Measurements from ENCODE around the gene MKKS. TPM values are rescaled to one million over a fixed set of nuclear protein-coding genes. Genes with fewer than 3 reads are reported as not detected.
A peak's percentile ranks its signal among the peaks of the same experiment; 100 is the strongest.

MKKS gene
- total and polyA plus RNA-seq, 9 of the 15 experiments (the other 6 are each of a cell fraction or from before 2014, with no cell fraction given): 6.8 to 26.8 (median 12.0) TPM

DNA sequence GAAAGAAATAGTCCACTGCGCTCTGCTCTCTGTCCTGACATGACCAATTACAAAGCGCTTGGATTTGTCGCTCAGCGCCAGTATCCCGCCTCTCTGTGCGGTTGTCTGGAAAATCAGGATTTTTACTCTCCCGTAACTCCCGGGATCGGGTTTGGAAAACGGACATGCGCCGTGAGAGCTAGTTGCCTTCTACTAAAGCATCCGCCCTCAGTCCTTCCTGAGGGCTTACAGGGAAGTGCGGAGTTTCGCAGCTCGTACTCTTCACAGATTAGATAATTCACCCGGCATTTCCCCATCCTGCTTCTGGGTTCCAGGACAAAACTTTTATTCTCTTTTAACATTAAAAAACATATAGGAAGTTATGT is 427 bp upstream of the MKKS start:
- CTCF ChIA-PET (ENCODE audit: low intra/inter-chr PET ratio): no interaction called here
- Histone ChIP-seq H3K4me1 (replicated peaks in 1 of 2; ENCODE audit: control insufficient read depth in 2 of 2, insufficient read depth in 2 of 2, low read length in 2 of 2) (peaks cover 12 to 24% of the 10 kb centered on the region in 2 experiments; a peak in 4 of 5 replicates), H2AFZ (ENCODE audit: low read depth, low read length) (peak overlapping the region; percentile 81), H3K27me3 (ENCODE audit: control insufficient read depth in 2 of 2, insufficient read depth in 2 of 2, low read length in 2 of 2) (no peaks in the 10 kb centered on the region), H3K27ac (ENCODE audit: extremely low read depth, low read depth, low read length) (peak overlapping the region; percentile 88), H3K9ac (ENCODE audit: insufficient read depth in 1 of 2, low read depth in 2 of 2, low read length in 2 of 2) (peak overlapping the region; percentile 85 to 97; a peak in 3 of 4 replicates), H3K4me3 (peak overlapping the region; percentile 73), H3K9me3 (replicated peaks; ENCODE audit: control insufficient read depth, insufficient read depth, low read depth, low read length) (no peaks in the 10 kb centered on the region), H3K4me2 (ENCODE audit: insufficient read depth, low read length) (peak overlapping the region; percentile 95), H3K79me2 (ENCODE audit: control insufficient read depth, insufficient read depth, low read length) (peaks cover 79% of the 10 kb centered on the region), H3K36me3 (ENCODE audit: control insufficient read depth, insufficient read depth, low read length) (peaks cover 8% of the 10 kb centered on the region; the same call in 2 of the 3 replicates), H4K20me1 (replicated peaks; ENCODE audit: control insufficient read depth, insufficient read depth, low read length) (no peaks in the 10 kb centered on the region), H3K9me1 (ENCODE audit: control insufficient read depth, insufficient read depth, low read length) (no peaks in the 10 kb centered on the region)
- peak; percentile 63 to 94 (median 76) for DNase-seq (ENCODE audit: extremely low read depth in 1 of 4, low spot score in 3 of 4)
- intact Hi-C loops (cut with micrococcal nuclease) (loop anchor here (5.0 kb wide), 1 partner anchor 58 kb away; no protein-coding TSS in a partner anchor), in situ Hi-C loops (cut with MboI) (no loop called here)
- no TSS peak for BruUV-seq (replicated peaks)
- 2% methylated on average over 14 of the region's 17 CpGs for WGBS (ENCODE audit: insufficient coverage, low coverage, missing lambda C conversion rate)
- peak; percentile 98 for FAIRE-seq
- ATAC-seq: peak; percentile 75
- POLR2A ChIA-PET: interaction anchor here (0.6 to 1.8 kb wide), 11 partner anchors 8 to 210 kb away, joined by 3 to 5 read pairs (median 3); no protein-coding TSS in a partner anchor
- 0 out of 2 replicates have a peak, but pooled peaks have one; percentile 59 for TF ChIP-seq TOE1 (IDR thresholded peaks at IDR 0.05; ENCODE audit: borderline replicate concordance)
- no peak for TF ChIP-seq TOE1 (CRISPR knock-in tag; IDR thresholded peaks at IDR 0.05; ENCODE audit: borderline replicate concordance, low read depth)
- TF ChIP-seq POLR2H (tag; IDR thresholded peaks at IDR 0.05; ENCODE audit: low read depth): peak; percentile 94
- TF ChIP-seq HCFC1 (IDR thresholded peaks at IDR 0.05; ENCODE audit: low read depth, low read length): peak; percentile 44
- TF ChIP-seq GTF2F1 (IDR thresholded peaks at IDR 0.05; ENCODE audit: low read depth, low read length): no peak
- peak in 1 of 2 experiments; percentile 21; a peak in 1 of 4 replicates for TF ChIP-seq RCOR1 (IDR thresholded peaks at IDR 0.05; ENCODE audit: borderline replicate concordance in 1 of 2, low read depth in 2 of 2, low read length in 2 of 2)
- TF ChIP-seq KDM5B (IDR thresholded peaks at IDR 0.05; ENCODE audit: insufficient replicate concordance, low read depth, low read length): peak; percentile 82
- TF ChIP-seq KLF6 (CRISPR knock-in tag; IDR thresholded peaks at IDR 0.05; ENCODE audit: borderline replicate concordance): no peak
- TF ChIP-seq HNRNPL (IDR thresholded peaks at IDR 0.05; ENCODE audit: low read depth, low read length): no peak
- TF ChIP-seq, protein P1, sequence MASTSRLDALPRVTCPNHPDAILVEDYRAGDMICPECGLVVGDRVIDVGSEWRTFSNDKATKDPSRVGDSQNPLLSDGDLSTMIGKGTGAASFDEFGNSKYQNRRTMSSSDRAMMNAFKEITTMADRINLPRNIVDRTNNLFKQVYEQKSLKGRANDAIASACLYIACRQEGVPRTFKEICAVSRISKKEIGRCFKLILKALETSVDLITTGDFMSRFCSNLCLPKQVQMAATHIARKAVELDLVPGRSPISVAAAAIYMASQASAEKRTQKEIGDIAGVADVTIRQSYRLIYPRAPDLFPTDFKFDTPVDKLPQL (IDR thresholded peaks at IDR 0.05; ENCODE audit: extremely low read depth, insufficient read length): peak; percentile 43
- no peak for TF ChIP-seq ZNF696 (CRISPR knock-in tag; conservative IDR thresholded peaks at IDR 0.05)
- TF ChIP-seq NR2C2 (CRISPR knock-in tag; IDR thresholded peaks at IDR 0.05): no peak
- TF ChIP-seq NR2C2 (tag; IDR thresholded peaks at IDR 0.05): peak; percentile 83
- TF ChIP-seq NFYB (IDR thresholded peaks at IDR 0.05; ENCODE audit: extremely low read depth, insufficient read length): peak; percentile 17
- TF ChIP-seq ELF1 (tag; IDR thresholded peaks at IDR 0.05): peak; percentile 7; the same call in 1 of the 2 replicates
- TF ChIP-seq POLR2B (IDR thresholded peaks at IDR 0.05; ENCODE audit: low read depth, partially characterized antibody): peak; percentile 87
- no peak for TF ChIP-seq ETV5 (CRISPR knock-in tag; IDR thresholded peaks at IDR 0.05; ENCODE audit: low read depth)
- TF ChIP-seq, protein P2, sequence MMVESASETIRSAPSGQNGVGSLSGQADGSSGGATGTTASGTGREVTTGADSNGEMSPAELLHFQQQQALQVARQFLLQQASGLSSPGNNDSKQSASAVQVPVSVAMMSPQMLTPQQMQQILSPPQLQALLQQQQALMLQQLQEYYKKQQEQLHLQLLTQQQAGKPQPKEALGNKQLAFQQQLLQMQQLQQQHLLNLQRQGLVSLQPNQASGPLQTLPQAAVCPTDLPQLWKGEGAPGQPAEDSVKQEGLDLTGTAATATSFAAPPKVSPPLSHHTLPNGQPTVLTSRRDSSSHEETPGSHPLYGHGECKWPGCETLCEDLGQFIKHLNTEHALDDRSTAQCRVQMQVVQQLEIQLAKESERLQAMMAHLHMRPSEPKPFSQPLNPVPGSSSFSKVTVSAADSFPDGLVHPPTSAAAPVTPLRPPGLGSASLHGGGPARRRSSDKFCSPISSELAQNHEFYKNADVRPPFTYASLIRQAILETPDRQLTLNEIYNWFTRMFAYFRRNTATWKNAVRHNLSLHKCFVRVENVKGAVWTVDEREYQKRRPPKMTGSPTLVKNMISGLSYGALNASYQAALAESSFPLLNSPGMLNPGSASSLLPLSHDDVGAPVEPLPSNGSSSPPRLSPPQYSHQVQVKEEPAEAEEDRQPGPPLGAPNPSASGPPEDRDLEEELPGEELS (CRISPR knock-in tag; IDR thresholded peaks at IDR 0.05; ENCODE audit: borderline replicate concordance): no peak
- TF ChIP-seq TAF7 (tag; IDR thresholded peaks at IDR 0.05): peak; percentile 49; the same call in 1 of the 2 replicates
- 0 out of 2 replicates have a peak, but pooled peaks have one; percentile 47 for TF ChIP-seq FOXJ2 (tag; IDR thresholded peaks at IDR 0.05)
- TF ChIP-seq ATF1 (CRISPR knock-in tag; IDR thresholded peaks at IDR 0.05): no peak
- peak; percentile 83 for TF ChIP-seq ATF1 (tag; IDR thresholded peaks at IDR 0.05)
